GM21786 (cell line): ENCODE measurements around the gene ARHGAP32.

Experiments used
- ATAC-seq: cut with Tn5 transposase; IDR thresholded peaks from one replicate; pipeline ENCODE4 v1.9.1; 2021; ENCODE audit not compliant: unreplicated experiment

ARHGAP32 gene

DNA sequence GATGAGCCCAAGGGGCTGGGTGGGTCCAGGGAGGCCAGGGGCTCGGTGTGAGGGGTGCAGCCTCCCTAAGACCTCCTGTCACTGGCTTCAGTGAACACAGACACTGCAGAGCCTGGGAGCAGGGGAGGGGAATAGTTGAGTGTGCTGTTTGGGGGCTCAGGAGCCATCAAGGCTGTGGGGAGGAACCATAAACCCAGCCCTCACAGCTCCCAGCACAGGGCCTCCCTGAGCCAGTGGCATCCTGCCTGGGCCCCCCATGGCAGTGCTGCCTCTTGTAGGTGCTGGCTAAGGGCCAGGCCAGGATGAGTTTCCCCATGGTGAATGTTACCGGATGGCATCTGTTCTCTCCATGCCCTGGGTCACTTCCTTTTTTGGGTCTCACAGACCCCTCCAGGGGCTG lies 275.4 kb downstream of the ARHGAP32 start:
- ATAC-seq = no peak

DNA sequence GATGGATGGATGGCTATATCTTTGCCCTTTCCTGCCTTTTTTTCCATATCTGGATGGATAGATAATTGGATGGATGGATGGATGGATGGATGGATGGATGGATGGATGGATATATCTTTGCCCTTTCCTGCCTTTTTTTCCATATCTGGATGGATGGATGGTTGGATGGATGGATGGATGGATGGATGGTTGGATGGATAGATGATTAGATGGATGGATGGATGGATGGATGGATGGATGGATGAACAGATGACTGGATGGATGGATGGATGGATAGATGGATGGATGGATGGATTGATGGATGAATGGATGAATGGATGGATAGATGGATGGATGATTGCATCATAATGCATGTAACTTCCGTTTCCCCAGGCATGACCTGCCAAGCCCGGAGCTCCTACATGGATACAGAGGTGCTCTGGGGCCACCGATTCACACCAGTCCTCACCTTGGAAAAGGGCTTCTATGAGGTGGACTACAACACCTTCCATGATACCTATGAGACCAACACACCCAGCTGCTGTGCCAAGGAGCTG lies 276.0 kb downstream of the ARHGAP32 start:
- no peak for ATAC-seq

DNA sequence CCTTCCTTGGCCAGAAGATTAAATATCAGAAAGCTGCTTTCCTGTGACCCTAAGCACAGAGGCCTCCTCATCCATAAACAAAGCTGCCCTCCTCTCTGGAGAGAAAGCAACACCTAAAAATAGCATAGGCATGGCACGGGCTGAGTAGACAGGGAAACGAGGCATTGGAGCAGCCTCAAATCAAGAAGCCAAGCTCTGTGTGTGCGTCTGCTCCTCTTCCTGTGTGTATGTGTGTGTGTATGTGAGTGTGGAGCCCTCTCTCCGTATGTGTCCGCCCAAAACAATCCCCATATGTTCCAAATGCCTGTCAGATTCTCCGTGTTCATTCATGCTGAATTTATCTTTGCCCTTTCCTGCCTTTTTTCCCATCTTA lies 277.0 kb downstream of the ARHGAP32 start:
- no peak for ATAC-seq
